Activated CD4-positive, alpha-beta T cell treated with anti-CD3 and anti-CD28 coated beads for 48 hours (primary cell): ENCODE data around the gene GALNT16.

Source experiments
- DNase-seq: peaks from one replicate; pipeline ENCODE4 v3.0.0-alpha.2; 2020

GALNT16 gene

DNA sequence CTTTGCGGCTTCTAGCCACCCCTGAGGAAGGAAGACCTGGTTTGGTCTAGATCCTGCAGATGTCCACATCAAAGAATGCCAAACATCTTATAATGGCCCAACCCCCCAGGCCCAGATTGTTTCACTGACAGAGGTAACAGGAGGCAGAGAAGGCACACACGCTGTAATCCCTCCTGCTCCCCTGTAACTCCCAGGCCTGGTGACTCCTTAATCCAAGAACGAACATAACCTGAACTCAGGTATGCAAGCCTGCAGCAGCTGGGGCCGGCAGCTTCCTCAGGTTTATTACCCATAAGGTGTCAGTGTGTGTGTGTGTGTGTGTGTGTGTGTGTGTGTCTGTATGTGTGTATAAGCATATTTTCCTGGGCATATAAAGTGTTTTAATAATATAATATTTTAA, 85.4 kb downstream of the GALNT16 start:
- DNase-seq = no peak

DNA sequence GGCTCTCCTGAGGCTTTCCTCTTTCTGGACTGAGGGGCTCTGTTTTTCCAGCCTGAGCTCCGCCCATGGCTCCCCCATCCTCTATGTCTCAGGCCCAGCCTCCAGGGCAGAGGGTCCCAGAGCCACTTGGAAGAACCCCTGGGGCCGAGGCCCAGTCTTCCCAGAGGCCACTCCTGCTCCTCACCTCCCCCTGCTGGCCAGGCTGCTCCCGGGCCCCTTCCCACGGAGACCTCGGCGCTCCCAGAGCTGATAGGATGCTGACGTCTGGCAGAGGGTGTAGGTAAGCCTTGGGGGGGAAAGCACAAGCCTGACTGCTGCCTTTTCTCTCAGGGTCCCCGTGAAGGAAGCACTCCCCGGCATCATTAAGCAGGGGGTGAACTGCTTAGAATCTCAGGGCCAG, 86.8 kb downstream of the GALNT16 start:
- DNase-seq = peak; percentile 26

DNA sequence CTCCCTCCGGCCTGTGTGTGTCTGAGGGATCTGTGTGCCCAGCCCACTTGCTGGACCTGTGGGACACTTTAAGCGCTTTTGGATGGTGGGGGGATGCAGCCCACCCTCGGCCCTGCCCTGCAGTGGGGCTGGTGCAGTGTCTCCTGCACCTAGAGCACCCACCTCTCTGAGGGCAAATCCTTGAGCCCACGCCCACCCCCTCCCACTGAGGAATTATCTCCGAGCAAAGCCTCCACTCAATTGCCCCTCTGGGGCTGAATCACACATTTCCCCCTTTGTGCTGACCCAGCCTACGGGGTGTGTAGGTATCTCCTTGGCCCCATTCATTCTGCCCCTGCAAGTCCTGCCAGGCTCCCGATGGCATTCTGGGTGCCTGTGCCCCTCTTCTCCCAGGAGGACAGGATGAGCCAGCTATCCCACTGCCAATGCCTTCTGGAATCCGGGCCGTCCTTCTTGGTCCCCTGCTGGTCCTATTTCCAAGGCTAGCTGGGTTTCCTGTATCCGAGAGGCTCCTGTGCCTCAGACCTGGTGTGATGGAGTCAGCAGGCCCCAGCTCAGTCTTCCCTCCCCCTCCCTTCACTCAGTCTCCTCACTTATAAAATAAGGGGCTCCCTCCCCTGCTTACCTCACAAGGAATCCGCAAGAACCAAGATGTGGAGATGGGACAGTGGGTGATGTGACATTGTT, 89.3 kb downstream of the GALNT16 start:
- no peak for DNase-seq

DNA sequence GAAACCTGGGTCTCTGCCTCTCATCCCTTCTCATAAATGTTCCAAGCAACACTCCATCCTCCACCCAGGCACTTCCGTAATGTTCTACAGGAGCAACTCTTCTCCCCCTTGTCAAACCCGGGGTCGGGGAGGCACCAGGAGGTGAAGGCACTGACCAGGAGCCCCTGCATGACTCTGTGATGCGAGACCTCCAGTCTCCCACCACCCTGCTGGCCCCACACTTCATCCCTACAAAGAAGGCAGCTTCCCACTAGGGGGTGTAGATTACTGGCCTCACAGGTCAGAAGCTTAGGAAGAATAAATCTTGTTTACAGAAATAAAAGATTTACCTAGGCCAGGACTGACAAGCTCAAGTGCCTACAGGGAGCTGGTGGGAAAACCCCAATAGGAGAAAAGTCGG, 90.9 kb downstream of the GALNT16 start:
- no peak for DNase-seq

GRCh38 chr14:69351385-69351784, 91.4 kb downstream of the GALNT16 start:
- no peak for DNase-seq

GRCh38 chr14:69351911-69352310, 92.0 kb downstream of the GALNT16 start:
- DNase-seq = no peak

DNA sequence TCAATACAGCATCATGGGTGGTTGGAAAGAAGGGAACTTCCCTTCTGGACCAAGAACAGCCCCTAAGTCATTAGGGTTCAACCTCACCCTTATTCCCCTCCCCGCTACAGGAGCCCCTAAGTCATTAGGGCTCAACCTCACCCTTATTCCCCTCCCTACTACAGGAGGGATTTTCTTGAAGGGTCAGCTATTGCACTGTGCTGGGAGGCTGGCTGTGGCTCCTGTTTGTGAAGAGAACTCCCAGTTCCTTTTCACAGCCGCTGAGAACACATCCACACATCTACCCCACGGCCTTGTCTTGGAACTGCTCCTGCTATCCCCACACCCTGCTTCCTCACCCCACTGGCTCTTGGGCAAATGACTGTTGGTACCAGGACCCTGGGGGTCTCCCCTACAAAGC, 93.2 kb downstream of the GALNT16 start:
- no peak for DNase-seq

GRCh38 chr14:69354383-69355153, 94.6 kb downstream of the GALNT16 start:
- DNase-seq = peak; percentile 86

DNA sequence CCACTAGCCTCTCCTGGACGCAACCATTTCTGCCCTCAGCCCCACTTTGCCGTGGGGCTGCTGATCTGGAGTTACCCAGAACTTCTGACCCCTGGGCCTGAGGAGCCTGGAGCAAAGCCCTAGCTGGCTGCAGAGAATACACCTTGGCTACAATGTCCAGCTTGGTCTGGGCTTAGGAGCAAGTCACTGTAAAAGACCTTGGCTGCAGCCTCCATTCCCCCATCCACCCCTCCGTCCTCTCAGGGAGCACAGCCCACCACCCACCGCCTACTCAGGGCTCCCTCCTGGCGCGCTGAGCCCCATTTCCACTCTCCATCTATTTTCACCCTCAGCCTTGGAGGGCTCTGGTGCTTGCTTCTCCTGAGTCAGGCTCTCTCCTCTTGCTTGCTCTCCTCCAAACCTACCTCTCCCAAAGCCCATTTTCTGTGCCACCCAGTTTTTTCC, 95.2 kb downstream of the GALNT16 start:
- no peak for DNase-seq

DNA sequence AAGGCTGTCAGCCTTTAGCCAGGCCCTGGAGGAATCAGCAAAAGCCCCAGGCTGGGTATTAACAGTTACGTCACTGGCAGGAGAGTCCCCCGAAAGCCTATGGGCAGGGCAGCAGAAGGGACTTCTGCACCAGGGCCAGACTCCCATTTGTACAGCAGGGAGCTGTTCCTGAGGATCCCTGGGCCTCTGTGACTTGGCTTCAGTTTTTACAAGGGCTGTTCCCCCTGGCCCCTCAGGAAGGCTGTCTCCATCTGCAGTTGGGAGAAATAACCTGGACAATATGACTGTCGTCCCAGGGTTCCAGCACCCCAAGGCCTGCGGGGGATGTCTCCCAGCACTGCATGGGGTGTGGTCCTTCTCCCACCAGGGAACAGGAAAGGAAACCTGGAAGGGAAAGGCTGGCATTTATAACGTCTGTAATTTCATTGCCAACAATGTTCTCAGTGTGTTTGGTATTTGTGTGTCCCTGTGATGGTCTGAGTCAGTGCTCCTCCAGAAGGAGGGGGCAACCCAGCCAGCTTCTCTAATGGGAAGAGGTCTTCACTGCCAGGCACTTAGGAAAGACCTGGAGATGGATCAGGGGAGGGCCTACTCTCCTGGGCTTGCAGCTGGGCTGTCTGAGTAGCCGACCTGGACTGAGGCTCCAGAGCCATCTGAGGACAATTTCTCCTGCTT, 95.8 kb downstream of the GALNT16 start:
- no peak for DNase-seq

GRCh38 chr14:69356903-69357543, 97.1 kb downstream of the GALNT16 start:
- DNase-seq = no peak

DNA sequence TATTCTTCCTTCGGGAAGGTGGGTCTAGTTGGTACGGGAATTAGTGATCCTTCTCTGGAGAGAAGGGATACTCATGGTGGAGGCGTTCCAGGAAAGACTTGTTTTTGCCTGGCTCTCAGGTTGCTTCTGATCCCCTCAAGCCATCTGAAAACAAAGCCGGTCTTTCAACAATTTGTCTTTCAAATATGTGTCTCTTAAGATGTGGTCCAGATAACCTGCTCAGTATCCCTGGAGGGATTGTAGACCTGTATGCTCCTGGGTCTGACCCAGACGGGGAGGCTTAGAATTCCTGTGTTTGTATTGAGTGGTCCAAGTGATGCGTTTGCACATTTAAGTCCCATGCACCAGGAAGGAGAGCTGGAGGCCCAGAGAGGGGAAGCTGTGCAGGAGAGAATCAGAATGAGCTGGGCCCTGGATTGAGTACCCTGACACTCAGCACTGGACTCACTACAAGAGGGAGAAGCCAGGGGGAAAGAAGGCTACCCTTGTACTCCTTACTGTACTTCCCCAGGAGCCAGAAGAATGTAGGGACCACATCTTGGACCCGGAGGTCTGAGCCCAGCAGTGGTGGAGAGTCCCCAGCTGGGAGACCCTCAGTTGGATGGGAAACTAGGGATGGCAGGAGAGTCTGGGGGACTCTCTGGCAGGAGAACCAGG, 97.7 kb downstream of the GALNT16 start:
- no peak for DNase-seq

DNA sequence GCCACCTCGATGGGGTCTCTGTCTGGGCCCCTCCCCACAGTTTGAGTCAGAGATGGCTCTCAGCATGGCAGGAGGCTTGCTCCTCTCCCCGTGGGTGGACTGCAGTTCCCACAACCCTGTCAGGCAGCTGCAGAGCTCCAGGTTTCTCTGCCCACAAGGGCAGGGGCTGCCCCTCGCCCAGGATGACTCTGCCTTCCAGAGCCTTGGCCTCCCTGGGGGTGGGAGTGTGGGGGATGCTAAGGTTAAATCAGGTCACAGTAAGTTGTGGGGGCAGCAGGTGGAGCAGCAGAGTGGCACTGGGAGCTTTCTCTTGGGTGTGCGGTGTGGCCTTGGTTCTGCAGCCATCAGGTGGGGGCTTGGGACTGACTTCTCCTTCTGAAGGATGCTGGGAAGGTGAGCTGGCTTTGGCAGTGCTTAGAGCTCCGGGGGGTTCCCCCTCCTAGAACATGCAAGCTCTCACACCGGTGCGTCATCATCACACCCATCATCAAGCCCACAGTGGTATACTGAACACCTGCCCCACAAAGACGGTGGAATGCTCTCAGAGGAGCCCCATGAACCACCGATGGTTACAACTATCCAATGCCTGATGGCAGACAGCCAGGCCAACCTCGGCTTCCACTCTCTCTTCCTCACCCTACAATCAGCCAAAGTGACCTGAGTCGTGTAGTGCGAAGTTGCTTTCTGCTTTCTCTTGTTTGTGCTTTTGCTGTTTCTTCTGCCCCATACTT, 98.4 kb downstream of the GALNT16 start:
- DNase-seq = peak; percentile 80

DNA sequence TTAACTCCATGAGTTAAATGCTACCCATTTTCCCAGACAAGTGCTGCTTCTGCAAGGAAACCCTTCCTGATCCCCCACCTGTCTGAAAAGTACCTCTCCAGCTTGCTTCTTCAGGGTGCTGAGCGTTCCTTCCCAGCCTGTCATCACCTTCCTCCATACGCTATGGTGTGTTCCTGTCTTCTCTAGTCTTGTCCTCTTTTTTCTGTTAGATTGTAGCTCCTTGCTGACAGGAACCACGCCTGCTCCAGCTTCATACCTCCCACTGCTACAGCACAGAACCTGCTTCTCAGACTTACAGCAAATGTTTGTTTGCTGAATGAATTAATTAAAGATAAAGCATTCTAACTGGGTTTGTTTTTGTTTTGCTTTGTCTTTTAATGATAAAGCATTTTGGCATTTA, 99.0 kb downstream of the GALNT16 start:
- DNase-seq = no peak

GRCh38 chr14:69360438-69361108, 100.6 kb downstream of the GALNT16 start:
- DNase-seq = peak; percentile 56

- no peak for DNase-seq
Measured at GRCh38 chr14:69363055-69363454, 103.1 kb downstream of the GALNT16 start.

- DNase-seq = no peak
Measured at GRCh38 chr14:69363964-69364363, 104.0 kb downstream of the GALNT16 start.

DNA sequence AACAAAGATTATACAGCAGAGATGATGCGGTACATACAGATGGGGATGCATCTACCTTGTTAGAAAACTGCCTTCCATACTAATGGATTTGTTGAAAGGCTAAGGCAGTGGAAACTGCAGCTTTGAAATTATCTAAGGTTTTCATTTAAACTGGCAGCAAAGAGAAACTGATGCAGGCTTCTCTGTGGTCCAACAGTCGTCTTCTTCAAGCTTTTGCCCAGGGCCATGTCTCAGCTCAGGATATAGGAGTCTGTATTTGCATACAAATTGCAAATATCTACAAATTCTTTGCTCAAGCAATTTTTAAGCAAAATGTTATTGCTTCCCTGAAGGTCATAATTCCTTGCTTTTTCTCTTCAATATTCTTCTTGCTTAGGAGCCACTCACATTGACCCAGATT, 104.4 kb downstream of the GALNT16 start:
- no peak for DNase-seq

- no peak for DNase-seq
Measured at GRCh38 chr14:69366069-69366468, 106.1 kb downstream of the GALNT16 start.

DNA sequence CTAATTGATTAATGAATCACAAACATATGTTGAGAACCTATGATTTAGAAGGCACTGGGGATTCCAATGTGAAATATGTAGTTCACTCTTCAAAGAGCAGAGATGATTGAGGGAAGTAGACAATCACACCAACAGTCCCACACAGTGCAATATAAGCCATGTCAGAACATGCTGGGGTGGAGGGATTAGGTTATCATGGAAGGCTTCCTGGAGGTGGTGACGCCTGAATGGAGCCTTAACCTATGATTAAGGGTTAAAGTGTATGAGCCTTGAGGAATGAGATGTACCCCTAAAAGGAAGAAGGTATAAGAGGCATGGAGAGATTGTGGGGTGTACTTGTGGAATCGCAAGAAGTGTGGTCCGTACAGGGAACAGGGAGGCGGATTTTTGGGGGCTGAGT, 106.8 kb downstream of the GALNT16 start:
- no peak for DNase-seq

- no peak for DNase-seq
Measured at GRCh38 chr14:69368381-69368780, 108.4 kb downstream of the GALNT16 start.

DNA sequence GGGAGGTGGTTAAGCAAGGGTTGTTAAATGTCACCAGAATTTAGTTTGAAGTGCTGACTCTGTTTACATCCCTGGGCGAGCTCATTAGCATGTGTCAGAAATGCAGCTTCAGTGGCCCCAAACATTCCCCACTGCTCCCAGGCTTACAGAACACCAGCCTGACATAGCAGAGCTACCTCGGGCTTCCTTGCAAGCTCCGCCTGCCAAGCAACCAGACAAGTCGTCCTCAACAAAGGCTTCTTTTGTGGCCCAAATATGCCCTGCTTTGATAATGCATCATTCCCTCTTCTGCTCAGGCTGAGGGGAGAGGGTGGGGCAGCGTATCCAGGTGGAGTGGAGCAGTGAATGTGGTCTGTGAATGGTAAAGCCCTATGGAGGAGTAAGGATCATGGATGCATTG, 110.1 kb downstream of the GALNT16 start:
- no peak for DNase-seq
